Neural cell (in vitro differentiated cells): ENCODE results near the gene PALB2. TPM values are rescaled to one million over a fixed set of nuclear protein-coding genes. Genes with fewer than 3 reads are reported as not detected.

Experiments
- H2AFZ ChIP-seq: fragments of 200-600, 300-800 bp; sonication (generic), shearing (Covaris generic); 2 replicates; pipeline ENCODE4 v1.6.0; 2014; ENCODE audit warnings: low read depth, mild to moderate bottlenecking, antibody characterized with exemption, low read length, moderate library complexity
- H3F3A ChIP-seq: fragments of 200-600 bp; shearing (Covaris generic); 2 replicates; pipeline ENCODE4 v1.6.1; 2016; ENCODE audit warnings: mild to moderate bottlenecking, moderate library complexity, mixed read lengths, antibody characterized with exemption, low read length; ENCODE audit not compliant: insufficient read depth, poor library complexity, severe bottlenecking
- H3K27ac ChIP-seq: fragments of 200-600, 300-800 bp; sonication (generic), shearing (Covaris generic); 2 replicates; pipeline ENCODE4 v1.5.1; 2014; ENCODE audit warnings: mild to moderate bottlenecking, low read length, moderate library complexity
- H3K27me3 ChIP-seq: fragments of 300-800, 200-600 bp; sonication (generic), shearing (Covaris generic); 2 replicates; pipeline ENCODE4 v1.6.0; 2014; ENCODE audit warnings: mild to moderate bottlenecking, low read depth, low read length, moderate library complexity; ENCODE audit not compliant: insufficient read depth
- H3K36me3 ChIP-seq: fragments of 300-800, 200-600 bp; sonication (generic), shearing (Covaris generic); 2 replicates; pipeline ENCODE4 v1.5.1; 2014; ENCODE audit warnings: mild to moderate bottlenecking, antibody characterized with exemption, low read length, moderate library complexity; ENCODE audit not compliant: insufficient read depth
- H3K4me2 ChIP-seq: fragments of 300-800, 200-600 bp; sonication (generic), shearing (Covaris generic); 2 replicates; pipeline ENCODE4 v1.6.0; 2014; ENCODE audit warnings: mild to moderate bottlenecking, low read length
- H3K4me3 ChIP-seq: fragments of 300-800, 200-600 bp; sonication (generic), shearing (Covaris generic); 2 replicates; pipeline ENCODE4 v1.5.1; 2014; ENCODE audit warnings: mild to moderate bottlenecking, low read length, moderate library complexity
- H3K79me2 ChIP-seq: fragments of 200-600 bp; shearing (Covaris generic); replicated peaks from 2 replicates; pipeline ENCODE4 v1.6.0; 2014; ENCODE audit warnings: mild to moderate bottlenecking, low read length, moderate library complexity; ENCODE audit not compliant: insufficient read depth
- H3K9ac ChIP-seq: fragments of 300-800, 200-600 bp; sonication (generic), shearing (Covaris generic); 2 replicates; pipeline ENCODE4 v1.6.1; 2016; ENCODE audit warnings: mild to moderate bottlenecking, low read length, mixed read lengths
- H3K9me2 ChIP-seq: fragments of 200-600 bp; shearing (Covaris generic); 2 replicates; pipeline ENCODE4 v1.6.1; 2016; ENCODE audit warnings: mild to moderate bottlenecking, low read length, mixed read lengths; ENCODE audit not compliant: insufficient read depth
- H3K9me3 ChIP-seq: fragments of 200-600, 300-800 bp; sonication (generic), shearing (Covaris generic); 2 replicates; pipeline ENCODE4 v1.6.1; 2016; ENCODE audit warnings: mild to moderate bottlenecking, mixed run types, low read length, moderate library complexity, mixed read lengths
- H4K20me1 ChIP-seq: fragments of 200-600 bp; shearing (Covaris generic); 2 replicates; pipeline ENCODE4 v1.6.1; 2016; ENCODE audit warnings: mild to moderate bottlenecking, mixed run types; ENCODE audit not compliant: insufficient read depth
- EP300 ChIP-seq: fragments of 450-650 bp; conservative IDR thresholded peaks from 2 replicates; pipeline ENCODE4 v1.6.1; 2014; ENCODE audit warnings: antibody characterized with exemption, mild to moderate bottlenecking, moderate library complexity; ENCODE audit not compliant: poor library complexity, severe bottlenecking
- EZH2 ChIP-seq: fragments of 200-600, 300-800 bp; shearing (Covaris generic), sonication (generic); IDR thresholded peaks from 2 replicates; pipeline ENCODE4 v1.6.1; 2014; ENCODE audit warnings: antibody characterized with exemption, low read length, borderline replicate concordance, mild to moderate bottlenecking; ENCODE audit not compliant: insufficient read depth, poor library complexity, severe bottlenecking
- MXI1 ChIP-seq: fragments of 450-650 bp; conservative IDR thresholded peaks from 2 replicates; pipeline ENCODE4 v1.6.1; 2014; ENCODE audit warnings: antibody characterized with exemption, mild to moderate bottlenecking; ENCODE audit not compliant: poor library complexity, severe bottlenecking
- POLR2AphosphoS5 ChIP-seq: IDR thresholded peaks from 2 replicates; pipeline ENCODE4 v1.6.1; 2012
- RAD21 ChIP-seq: fragments of 450-650 bp; conservative IDR thresholded peaks from 2 replicates; pipeline ENCODE4 v1.6.1; 2014; ENCODE audit warnings: antibody characterized with exemption, mild to moderate bottlenecking, moderate library complexity
- SMC3 ChIP-seq: fragments of 450-650 bp; conservative IDR thresholded peaks from 2 replicates; pipeline ENCODE4 v1.6.1; 2014; ENCODE audit warnings: antibody characterized with exemption, mild to moderate bottlenecking, moderate library complexity; ENCODE audit not compliant: poor library complexity
- TAF1 ChIP-seq: IDR thresholded peaks from 2 replicates; pipeline ENCODE4 v1.6.1; 2012; ENCODE audit warnings: low read depth
- polyA plus RNA-seq: library from polyadenylated mRNA; depleted of rRNA; stranded (reverse); fragments of >200 nt; gene quantifications from 2 replicates; pipeline ENCODE4 v1.2.3, GENCODE V29; 2014
- TF ChIP-seq, protein P1 (sequence below): IDR thresholded peaks from 2 replicates; pipeline ENCODE4 v1.6.1; 2012; ENCODE audit warnings: borderline replicate concordance
- TF ChIP-seq, protein P2 (sequence below): fragments of 450-650 bp; IDR thresholded peaks from 2 replicates; pipeline ENCODE4 v1.5.1; 2014; ENCODE audit warnings: antibody characterized with exemption, mild to moderate bottlenecking, moderate library complexity; ENCODE audit not compliant: poor library complexity, severe bottlenecking

PALB2 gene
- polyA plus RNA-seq, 1 donor from 2014 or later: 6.5 TPM

DNA sequence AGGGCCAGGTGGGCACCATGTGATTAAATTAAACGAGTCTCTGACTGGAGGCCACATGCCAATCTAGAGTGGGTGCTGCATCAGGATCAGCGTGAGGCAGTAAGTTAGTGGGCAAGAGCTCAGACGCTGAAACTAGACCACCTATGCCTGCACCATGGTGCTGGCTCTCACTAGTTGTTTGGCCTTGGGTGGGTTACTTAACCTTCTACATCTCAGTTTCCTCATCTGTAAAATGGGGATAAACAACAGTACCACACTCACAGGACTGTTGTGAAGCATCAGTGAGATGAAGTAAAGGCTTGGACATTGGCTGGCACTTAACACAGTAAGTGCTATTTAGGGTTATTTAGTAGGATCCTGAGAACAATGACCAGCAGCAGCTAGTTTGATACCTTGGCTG is 50.9 kb downstream of the PALB2 start:
- peaks cover 31% of the 10 kb centered on the region for H3K79me2 ChIP-seq
- no peaks in the 10 kb centered on the region for H3K9me3 ChIP-seq
- H3F3A ChIP-seq: no peaks in the 10 kb centered on the region
- H2AFZ ChIP-seq: no peak overlapping the region
- no peak overlapping the region for H3K4me3 ChIP-seq
- H3K4me2 ChIP-seq: no peak overlapping the region
- no peak overlapping the region for H3K27ac ChIP-seq
- no peaks in the 10 kb centered on the region for H3K36me3 ChIP-seq
- H3K9me2 ChIP-seq: no peaks in the 10 kb centered on the region
- no peak overlapping the region for H3K9ac ChIP-seq
- TF ChIP-seq POLR2AphosphoS5 (no peak), MXI1 (no peak), EZH2 (no peak), TAF1 (no peak), SMC3 (no peak), RAD21 (no peak), EP300 (no peak)
- TF ChIP-seq, protein P1, sequence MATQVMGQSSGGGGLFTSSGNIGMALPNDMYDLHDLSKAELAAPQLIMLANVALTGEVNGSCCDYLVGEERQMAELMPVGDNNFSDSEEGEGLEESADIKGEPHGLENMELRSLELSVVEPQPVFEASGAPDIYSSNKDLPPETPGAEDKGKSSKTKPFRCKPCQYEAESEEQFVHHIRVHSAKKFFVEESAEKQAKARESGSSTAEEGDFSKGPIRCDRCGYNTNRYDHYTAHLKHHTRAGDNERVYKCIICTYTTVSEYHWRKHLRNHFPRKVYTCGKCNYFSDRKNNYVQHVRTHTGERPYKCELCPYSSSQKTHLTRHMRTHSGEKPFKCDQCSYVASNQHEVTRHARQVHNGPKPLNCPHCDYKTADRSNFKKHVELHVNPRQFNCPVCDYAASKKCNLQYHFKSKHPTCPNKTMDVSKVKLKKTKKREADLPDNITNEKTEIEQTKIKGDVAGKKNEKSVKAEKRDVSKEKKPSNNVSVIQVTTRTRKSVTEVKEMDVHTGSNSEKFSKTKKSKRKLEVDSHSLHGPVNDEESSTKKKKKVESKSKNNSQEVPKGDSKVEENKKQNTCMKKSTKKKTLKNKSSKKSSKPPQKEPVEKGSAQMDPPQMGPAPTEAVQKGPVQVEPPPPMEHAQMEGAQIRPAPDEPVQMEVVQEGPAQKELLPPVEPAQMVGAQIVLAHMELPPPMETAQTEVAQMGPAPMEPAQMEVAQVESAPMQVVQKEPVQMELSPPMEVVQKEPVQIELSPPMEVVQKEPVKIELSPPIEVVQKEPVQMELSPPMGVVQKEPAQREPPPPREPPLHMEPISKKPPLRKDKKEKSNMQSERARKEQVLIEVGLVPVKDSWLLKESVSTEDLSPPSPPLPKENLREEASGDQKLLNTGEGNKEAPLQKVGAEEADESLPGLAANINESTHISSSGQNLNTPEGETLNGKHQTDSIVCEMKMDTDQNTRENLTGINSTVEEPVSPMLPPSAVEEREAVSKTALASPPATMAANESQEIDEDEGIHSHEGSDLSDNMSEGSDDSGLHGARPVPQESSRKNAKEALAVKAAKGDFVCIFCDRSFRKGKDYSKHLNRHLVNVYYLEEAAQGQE: no peak
- TF ChIP-seq, protein P2, sequence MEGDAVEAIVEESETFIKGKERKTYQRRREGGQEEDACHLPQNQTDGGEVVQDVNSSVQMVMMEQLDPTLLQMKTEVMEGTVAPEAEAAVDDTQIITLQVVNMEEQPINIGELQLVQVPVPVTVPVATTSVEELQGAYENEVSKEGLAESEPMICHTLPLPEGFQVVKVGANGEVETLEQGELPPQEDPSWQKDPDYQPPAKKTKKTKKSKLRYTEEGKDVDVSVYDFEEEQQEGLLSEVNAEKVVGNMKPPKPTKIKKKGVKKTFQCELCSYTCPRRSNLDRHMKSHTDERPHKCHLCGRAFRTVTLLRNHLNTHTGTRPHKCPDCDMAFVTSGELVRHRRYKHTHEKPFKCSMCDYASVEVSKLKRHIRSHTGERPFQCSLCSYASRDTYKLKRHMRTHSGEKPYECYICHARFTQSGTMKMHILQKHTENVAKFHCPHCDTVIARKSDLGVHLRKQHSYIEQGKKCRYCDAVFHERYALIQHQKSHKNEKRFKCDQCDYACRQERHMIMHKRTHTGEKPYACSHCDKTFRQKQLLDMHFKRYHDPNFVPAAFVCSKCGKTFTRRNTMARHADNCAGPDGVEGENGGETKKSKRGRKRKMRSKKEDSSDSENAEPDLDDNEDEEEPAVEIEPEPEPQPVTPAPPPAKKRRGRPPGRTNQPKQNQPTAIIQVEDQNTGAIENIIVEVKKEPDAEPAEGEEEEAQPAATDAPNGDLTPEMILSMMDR: no peak
- no peaks in the 10 kb centered on the region for H4K20me1 ChIP-seq
- no peaks in the 10 kb centered on the region for H3K27me3 ChIP-seq

DNA sequence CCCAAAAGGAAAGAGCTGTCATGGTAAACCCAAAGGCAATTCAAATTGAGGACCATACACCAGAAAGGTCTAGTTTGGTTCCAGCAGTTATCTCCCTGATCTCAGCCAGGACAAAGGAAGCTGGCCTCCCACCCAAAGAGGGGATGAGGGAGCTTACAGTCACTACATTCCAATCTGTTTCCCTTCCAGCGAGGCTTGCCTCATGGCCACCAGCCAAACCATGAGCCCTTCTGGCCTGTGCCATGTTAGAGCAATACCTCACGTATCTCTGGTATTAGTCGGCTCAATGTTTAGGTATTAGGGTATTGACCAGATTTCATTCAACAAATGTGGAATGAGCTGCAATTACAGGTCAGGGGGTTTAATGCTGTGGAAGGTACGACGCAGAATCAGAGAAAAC is 53.4 kb downstream of the PALB2 start:
- H3K9me3 ChIP-seq: no peaks in the 10 kb centered on the region
- H3K4me3 ChIP-seq: no peak overlapping the region
- no peak overlapping the region for H3K9ac ChIP-seq
- no peak overlapping the region for H2AFZ ChIP-seq
- no peaks in the 10 kb centered on the region for H3F3A ChIP-seq
- peaks cover 11% of the 10 kb centered on the region for H3K79me2 ChIP-seq
- no peaks in the 10 kb centered on the region for H4K20me1 ChIP-seq
- H3K27ac ChIP-seq: no peak overlapping the region
- no peak overlapping the region for H3K4me2 ChIP-seq
- H3K36me3 ChIP-seq: no peaks in the 10 kb centered on the region
- no peak for TF ChIP-seq MXI1
- no peak for TF ChIP-seq TAF1
- TF ChIP-seq SMC3: no peak
- TF ChIP-seq, protein P2: no peak
- no peak for TF ChIP-seq EP300
- TF ChIP-seq, protein P1: no peak
- TF ChIP-seq EZH2: no peak
- TF ChIP-seq POLR2AphosphoS5: no peak
- no peak for TF ChIP-seq RAD21
- no peaks in the 10 kb centered on the region for H3K27me3 ChIP-seq
- no peaks in the 10 kb centered on the region for H3K9me2 ChIP-seq
